Keratinocyte (primary cell): ENCODE measurements around the gene NINJ1. TPM values are rescaled to one million over a fixed set of nuclear protein-coding genes. Genes with fewer than 3 reads are reported as not detected.

Experiments used
- DNase-seq: peaks from one replicate; pipeline ENCODE4 v3.0.0-alpha.2; 2011; ENCODE audit warnings: low read depth, missing footprints, low spot score
- FAIRE-seq: peaks from 2 replicates; lab custom pipeline; 2011; peaks lifted over from hg19 to GRCh38; lab: Jason Lieb, UNC
- H2AFZ ChIP-seq: 2 replicates; pipeline ENCODE4 v1.6.0; 2012; ENCODE audit warnings: low read length, control low read depth, inconsistent platforms; ENCODE audit not compliant: control insufficient read depth
- H3K27ac ChIP-seq: 2 replicates; pipeline ENCODE4 v1.5.1; 2011; ENCODE audit warnings: low read length; ENCODE audit not compliant: control insufficient read depth, insufficient read depth
- H3K27me3 ChIP-seq: 3 replicates; pipeline ENCODE4 v1.6.0; 2011; ENCODE audit warnings: low read length; ENCODE audit not compliant: control insufficient read depth, insufficient read depth; ENCODE audit errors: extremely low read depth
- H3K36me3 ChIP-seq, 2 experiments: 2 replicates in 1 of 2; 3 replicates in 1 of 2; pipeline ENCODE4 v1.5.1; 2011; ENCODE audit warnings: low read length in 2 of 2, mild to moderate bottlenecking in 1 of 2; ENCODE audit not compliant: control insufficient read depth in 2 of 2, insufficient read depth in 2 of 2; ENCODE audit errors: extremely low read depth in 1 of 2
- H3K4me1 ChIP-seq: 3 replicates; pipeline ENCODE4 v1.5.1; 2011; ENCODE audit warnings: low read length; ENCODE audit not compliant: control insufficient read depth, insufficient read depth; ENCODE audit errors: extremely low read depth
- H3K4me2 ChIP-seq: 3 replicates; pipeline ENCODE4 v1.6.0; 2011; ENCODE audit warnings: low read depth, low read length; ENCODE audit not compliant: control insufficient read depth, insufficient read depth; ENCODE audit errors: extremely low read depth
- H3K4me3 ChIP-seq, 3 experiments: fragments of 200-600 bp in 1 of 3; sonication (generic) in 1 of 3; 2 replicates in 2 of 3; 3 replicates in 1 of 3; pipeline ENCODE4 v1.5.1; 2011 to 2016; ENCODE audit warnings: low read length in 3 of 3, mild to moderate bottlenecking in 3 of 3, control low read depth in 2 of 3, inconsistent platforms in 1 of 3, low read depth in 1 of 3, mixed read lengths in 1 of 3, mixed run types in 1 of 3, moderate library complexity in 1 of 3; ENCODE audit not compliant: control insufficient read depth in 2 of 3, insufficient read depth in 2 of 3; ENCODE audit errors: extremely low read depth in 1 of 3
- H3K79me2 ChIP-seq: 2 replicates; pipeline ENCODE4 v1.6.0; 2012; ENCODE audit warnings: low read length; ENCODE audit not compliant: control insufficient read depth, insufficient read depth
- H3K9ac ChIP-seq: 3 replicates; pipeline ENCODE4 v1.6.0; 2011; ENCODE audit warnings: low read length; ENCODE audit not compliant: control insufficient read depth, insufficient read depth; ENCODE audit errors: extremely low read depth
- H3K9me1 ChIP-seq: 3 replicates; pipeline ENCODE4 v1.6.0; 2011; ENCODE audit warnings: low read length; ENCODE audit not compliant: control insufficient read depth, insufficient read depth; ENCODE audit errors: extremely low read depth
- H3K9me3 ChIP-seq: 2 replicates; pipeline ENCODE4 v1.5.1; 2012; ENCODE audit warnings: low read depth, low read length; ENCODE audit not compliant: control insufficient read depth
- H4K20me1 ChIP-seq: 3 replicates; pipeline ENCODE4 v1.6.0; 2011; ENCODE audit warnings: low read length; ENCODE audit not compliant: control insufficient read depth, insufficient read depth; ENCODE audit errors: extremely low read depth
- CTCF ChIP-seq, 3 experiments: IDR thresholded peaks in 1 of 3; conservative IDR thresholded peaks in 1 of 3; optimal IDR thresholded peaks in 1 of 3; 2 replicates in 2 of 3; 3 replicates in 1 of 3; pipeline versions ENCODE3 to v1.5.1; 2011; ENCODE audit warnings: low read length in 3 of 3, mild to moderate bottlenecking in 3 of 3, moderate library complexity in 2 of 3, control low read depth in 1 of 3, inconsistent platforms in 1 of 3; ENCODE audit not compliant: insufficient read depth in 2 of 3; ENCODE audit errors: extremely low read depth in 1 of 3
- EZH2 ChIP-seq: IDR thresholded peaks from one replicate; pipeline ENCODE4 v1.6.1; 2012; ENCODE audit warnings: inconsistent platforms, mild to moderate bottlenecking, low read length, moderate library complexity
- dilution Hi-C: fragments of 300-500 bp; cut with MboI; formaldehyde crosslinking; loops from one replicate; pipeline ENCODE4 v1.7.0; 2020; ENCODE audit warnings: low sequenced_read_pairs; ENCODE audit not compliant: extremely low pct_ligation_motif_present
- polyA plus RNA-seq, 5 experiments: library from polyadenylated mRNA; depleted of rRNA in 3 of 5; stranded (reverse) in 3 of 5; stranded (forward) in 1 of 5; unstranded in 1 of 5; fragments of >200 nt; gene quantifications; 1 replicate in 1 of 5; 2 replicates in 3 of 5; 3 replicates in 1 of 5; pipeline versions ENCODE4 v1.2.1 to v1.2.3, GENCODE V29; 2011 to 2012; ENCODE audit warnings: missing spikeins in 2 of 5, low read depth in 1 of 5, low replicate concordance in 1 of 5

Gene NINJ1
- polyA plus RNA-seq, 1 donor (not counting 4 experiments of a cell fraction or from before 2014, with no cell fraction given), result 7.4 TPM

- FAIRE-seq (no peak), DNase-seq (no peak)
- Histone ChIP-seq H3K4me2 (no peak overlapping the region), H3K4me3 (no peak overlapping the region), H3K79me2 (peaks cover 10% of the 10 kb centered on the region), H3K9ac (no peak overlapping the region), H2AFZ (no peak overlapping the region), H3K36me3 (no peaks in the 10 kb centered on the region), H3K4me1 (peaks cover 21% of the 10 kb centered on the region), H3K27me3 (no peaks in the 10 kb centered on the region), H3K27ac (no peak overlapping the region), H3K9me3 (peaks cover 14% of the 10 kb centered on the region), H4K20me1 (no peaks in the 10 kb centered on the region), H3K9me1 (no peaks in the 10 kb centered on the region)
- dilution Hi-C loops, result no loop called here
- TF ChIP-seq CTCF (optimal IDR thresholded peaks at IDR 0.05 in 1 of 3, IDR thresholded peaks at IDR 0.05 in 1 of 3, conservative IDR thresholded peaks at IDR 0.05 in 1 of 3; ENCODE audit: extremely low read depth in 1 of 3, insufficient read depth in 2 of 3, low read length in 3 of 3) (no peak), EZH2 (no peak)
These were observed 40.7 kb downstream of the NINJ1 start for GRCh38 chr9:93093127-93093876.

GRCh38 chr9:93092251-93092991, 41.6 kb downstream of the NINJ1 start:
- dilution Hi-C loops, result no loop called here
- no peak for DNase-seq
- Histone ChIP-seq H3K9me3 (peaks cover 14% of the 10 kb centered on the region), H3K27me3 (no peaks in the 10 kb centered on the region), H3K79me2 (peaks cover 7% of the 10 kb centered on the region), H3K4me2 (no peak overlapping the region), H3K9ac (no peak overlapping the region), H3K4me3 (no peak overlapping the region), H3K4me1 (peaks cover 12% of the 10 kb centered on the region), H4K20me1 (no peaks in the 10 kb centered on the region), H3K27ac (no peak overlapping the region), H3K9me1 (no peaks in the 10 kb centered on the region), H2AFZ (no peak overlapping the region), H3K36me3 (no peaks in the 10 kb centered on the region)
- FAIRE-seq, result no peak
- TF ChIP-seq CTCF (optimal IDR thresholded peaks at IDR 0.05 in 1 of 3, IDR thresholded peaks at IDR 0.05 in 1 of 3, conservative IDR thresholded peaks at IDR 0.05 in 1 of 3; ENCODE audit: extremely low read depth in 1 of 3, insufficient read depth in 2 of 3, low read length in 3 of 3), result no peak
